ENCODE results near the gene PTCH1. TPM values are rescaled to one million over a fixed set of nuclear protein-coding genes. Genes with fewer than 3 reads are reported as not detected.

PTCH1 gene
- total RNA-seq, 2 donors from 2014 or later, result 12.6 to 19.2 TPM

- peak overlapping the region; percentile 92 for H3K4me3 ChIP-seq
- ATAC-seq (ENCODE audit: insufficient number of reproducible peaks, low FRiP score, low read depth), result no peak
- TF ChIP-seq CTCF (IDR thresholded peaks at IDR 0.05), result no peak
Measured at GRCh38 chr9:95511952-95512708, 4.6 kb downstream of the PTCH1 start.

GRCh38 chr9:95511616-95511931, 5.2 kb downstream of the PTCH1 start:
- DNase-seq (ENCODE audit: low spot score) (no peak), ATAC-seq (ENCODE audit: insufficient number of reproducible peaks, low FRiP score, low read depth) (no peak)
- no peak for TF ChIP-seq CTCF (IDR thresholded peaks at IDR 0.05)
- H3K4me3 ChIP-seq, result peak overlapping the region; percentile 92
- H3K9me3 ChIP-seq, result no peaks in the 10 kb centered on the region
- H3K27me3 ChIP-seq (replicated peaks; ENCODE audit: insufficient read depth), result no peaks in the 10 kb centered on the region
- H3K27ac ChIP-seq, result peak overlapping the region; percentile 68 to 88
- peaks cover 8 to 24% of the 10 kb centered on the region in 2 donors for H3K4me1 ChIP-seq (ENCODE audit: control insufficient read depth in 1 of 2, low read depth in 2 of 2)
- no peaks in the 10 kb centered on the region for H3K36me3 ChIP-seq

More at GRCh38 chr9:95511952-95512708, 4.6 kb downstream of the PTCH1 start:
- H3K27ac ChIP-seq, result no peak overlapping the region
- H3K9me3 ChIP-seq, result no peaks in the 10 kb centered on the region
- peaks cover 8 to 29% of the 10 kb centered on the region in 2 donors for H3K4me1 ChIP-seq (ENCODE audit: control insufficient read depth in 1 of 2, low read depth in 2 of 2)
- no peaks in the 10 kb centered on the region for H3K36me3 ChIP-seq
- H3K27me3 ChIP-seq (replicated peaks; ENCODE audit: insufficient read depth), result no peaks in the 10 kb centered on the region
- DNase-seq (ENCODE audit: low spot score), result no peak

- ATAC-seq (ENCODE audit: insufficient number of reproducible peaks, low FRiP score, low read depth) (peak; percentile 71), DNase-seq (ENCODE audit: low spot score) (peak; percentile 57)
- no peaks in the 10 kb centered on the region for H3K9me3 ChIP-seq
- peaks cover 8 to 24% of the 10 kb centered on the region in 2 donors for H3K4me1 ChIP-seq (ENCODE audit: control insufficient read depth in 1 of 2, low read depth in 2 of 2)
- TF ChIP-seq CTCF (IDR thresholded peaks at IDR 0.05), result no peak
- peak overlapping the region; percentile 92 for H3K4me3 ChIP-seq
- H3K27ac ChIP-seq, result peak overlapping the region; percentile 68 to 88
- no peaks in the 10 kb centered on the region for H3K36me3 ChIP-seq
- H3K27me3 ChIP-seq (replicated peaks; ENCODE audit: insufficient read depth), result no peaks in the 10 kb centered on the region
Measured at GRCh38 chr9:95510709-95511615, 5.8 kb downstream of the PTCH1 start.

GRCh38 chr9:95509851-95510708, 6.7 kb downstream of the PTCH1 start:
- H3K27me3 ChIP-seq (replicated peaks; ENCODE audit: insufficient read depth), result no peaks in the 10 kb centered on the region
- peak overlapping the region; percentile 92 for H3K4me3 ChIP-seq
- no peaks in the 10 kb centered on the region for H3K36me3 ChIP-seq
- peaks cover 0 to 20% of the 10 kb centered on the region in 2 donors for H3K4me1 ChIP-seq (ENCODE audit: control insufficient read depth in 1 of 2, low read depth in 2 of 2)
- no peak for TF ChIP-seq CTCF (IDR thresholded peaks at IDR 0.05)
- ATAC-seq (ENCODE audit: insufficient number of reproducible peaks, low FRiP score, low read depth) (no peak), DNase-seq (ENCODE audit: low spot score) (no peak)
- H3K27ac ChIP-seq, result peak overlapping the region; percentile 59 to 88
- no peaks in the 10 kb centered on the region for H3K9me3 ChIP-seq

Measured in thoracic aorta (tissue), 2 donors.